HL-60 (cell line): ENCODE data around the gene PARN.
"Not testable (repeated sequence)": the region's sequence is repeated elsewhere in the genome, so short reads cannot be mapped to it uniquely, and the experiment has no call there.

Experiments
- DNase-seq, 2 experiments: peaks; one replicate each; pipeline ENCODE4 v3.0.0-alpha.2; 2010 to 2020; ENCODE audit warnings: low read depth in 1 of 2, low spot score in 1 of 2
- H3K27ac ChIP-seq: fragments of 250-450 bp; sonication (Bioruptor Pico); replicated peaks from 2 replicates; pipeline ENCODE4 v1.5.1; 2020; ENCODE audit warnings: mild to moderate bottlenecking, moderate library complexity
- H3K27me3 ChIP-seq: fragments of 250-450 bp; sonication (Bioruptor Pico); 2 replicates; pipeline ENCODE4 v1.5.1; 2021; ENCODE audit warnings: mild to moderate bottlenecking, moderate library complexity; ENCODE audit not compliant: insufficient read depth, poor library complexity, severe bottlenecking
- H3K4me3 ChIP-seq: replicated peaks from 2 replicates; pipeline ENCODE4 v1.5.1; 2011; ENCODE audit warnings: mild to moderate bottlenecking, control low read depth, low read length; ENCODE audit not compliant: insufficient read depth
- GABPA ChIP-seq: IDR thresholded peaks from 2 replicates; pipeline ENCODE4 v1.6.1; 2012; ENCODE audit warnings: low read depth
- POLR2AphosphoS5 ChIP-seq: IDR thresholded peaks from 2 replicates; pipeline ENCODE4 v1.6.1; 2012; ENCODE audit warnings: low read depth
- SPI1 ChIP-seq: IDR thresholded peaks from 2 replicates; pipeline ENCODE4 v1.6.1; 2012; ENCODE audit warnings: low read depth, mild to moderate bottlenecking, borderline replicate concordance
- TF ChIP-seq, protein P1 (sequence below): IDR thresholded peaks from one replicate; pipeline ENCODE4 v1.5.1; 2011; ENCODE audit warnings: low read length, control low read depth, inconsistent platforms; ENCODE audit not compliant: insufficient read depth
- TF ChIP-seq, protein P2 (sequence below): IDR thresholded peaks from 2 replicates; pipeline ENCODE4 v1.6.1; 2012; ENCODE audit warnings: low read depth; ENCODE audit not compliant: insufficient replicate concordance

The PARN gene

GRCh38 chr16:14640538-14640937, 10.5 kb upstream of the PARN start:
- DNase-seq: no peak
- Histone ChIP-seq H3K27me3 (no peaks in the 10 kb centered on the region), H3K4me3 (no peak overlapping the region), H3K27ac (no peak overlapping the region)
- TF ChIP-seq SPI1 (no peak), POLR2AphosphoS5 (no peak), GABPA (no peak)
- TF ChIP-seq, protein P1, sequence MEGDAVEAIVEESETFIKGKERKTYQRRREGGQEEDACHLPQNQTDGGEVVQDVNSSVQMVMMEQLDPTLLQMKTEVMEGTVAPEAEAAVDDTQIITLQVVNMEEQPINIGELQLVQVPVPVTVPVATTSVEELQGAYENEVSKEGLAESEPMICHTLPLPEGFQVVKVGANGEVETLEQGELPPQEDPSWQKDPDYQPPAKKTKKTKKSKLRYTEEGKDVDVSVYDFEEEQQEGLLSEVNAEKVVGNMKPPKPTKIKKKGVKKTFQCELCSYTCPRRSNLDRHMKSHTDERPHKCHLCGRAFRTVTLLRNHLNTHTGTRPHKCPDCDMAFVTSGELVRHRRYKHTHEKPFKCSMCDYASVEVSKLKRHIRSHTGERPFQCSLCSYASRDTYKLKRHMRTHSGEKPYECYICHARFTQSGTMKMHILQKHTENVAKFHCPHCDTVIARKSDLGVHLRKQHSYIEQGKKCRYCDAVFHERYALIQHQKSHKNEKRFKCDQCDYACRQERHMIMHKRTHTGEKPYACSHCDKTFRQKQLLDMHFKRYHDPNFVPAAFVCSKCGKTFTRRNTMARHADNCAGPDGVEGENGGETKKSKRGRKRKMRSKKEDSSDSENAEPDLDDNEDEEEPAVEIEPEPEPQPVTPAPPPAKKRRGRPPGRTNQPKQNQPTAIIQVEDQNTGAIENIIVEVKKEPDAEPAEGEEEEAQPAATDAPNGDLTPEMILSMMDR: no peak
- TF ChIP-seq, protein P2, sequence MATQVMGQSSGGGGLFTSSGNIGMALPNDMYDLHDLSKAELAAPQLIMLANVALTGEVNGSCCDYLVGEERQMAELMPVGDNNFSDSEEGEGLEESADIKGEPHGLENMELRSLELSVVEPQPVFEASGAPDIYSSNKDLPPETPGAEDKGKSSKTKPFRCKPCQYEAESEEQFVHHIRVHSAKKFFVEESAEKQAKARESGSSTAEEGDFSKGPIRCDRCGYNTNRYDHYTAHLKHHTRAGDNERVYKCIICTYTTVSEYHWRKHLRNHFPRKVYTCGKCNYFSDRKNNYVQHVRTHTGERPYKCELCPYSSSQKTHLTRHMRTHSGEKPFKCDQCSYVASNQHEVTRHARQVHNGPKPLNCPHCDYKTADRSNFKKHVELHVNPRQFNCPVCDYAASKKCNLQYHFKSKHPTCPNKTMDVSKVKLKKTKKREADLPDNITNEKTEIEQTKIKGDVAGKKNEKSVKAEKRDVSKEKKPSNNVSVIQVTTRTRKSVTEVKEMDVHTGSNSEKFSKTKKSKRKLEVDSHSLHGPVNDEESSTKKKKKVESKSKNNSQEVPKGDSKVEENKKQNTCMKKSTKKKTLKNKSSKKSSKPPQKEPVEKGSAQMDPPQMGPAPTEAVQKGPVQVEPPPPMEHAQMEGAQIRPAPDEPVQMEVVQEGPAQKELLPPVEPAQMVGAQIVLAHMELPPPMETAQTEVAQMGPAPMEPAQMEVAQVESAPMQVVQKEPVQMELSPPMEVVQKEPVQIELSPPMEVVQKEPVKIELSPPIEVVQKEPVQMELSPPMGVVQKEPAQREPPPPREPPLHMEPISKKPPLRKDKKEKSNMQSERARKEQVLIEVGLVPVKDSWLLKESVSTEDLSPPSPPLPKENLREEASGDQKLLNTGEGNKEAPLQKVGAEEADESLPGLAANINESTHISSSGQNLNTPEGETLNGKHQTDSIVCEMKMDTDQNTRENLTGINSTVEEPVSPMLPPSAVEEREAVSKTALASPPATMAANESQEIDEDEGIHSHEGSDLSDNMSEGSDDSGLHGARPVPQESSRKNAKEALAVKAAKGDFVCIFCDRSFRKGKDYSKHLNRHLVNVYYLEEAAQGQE: no peak

DNA sequence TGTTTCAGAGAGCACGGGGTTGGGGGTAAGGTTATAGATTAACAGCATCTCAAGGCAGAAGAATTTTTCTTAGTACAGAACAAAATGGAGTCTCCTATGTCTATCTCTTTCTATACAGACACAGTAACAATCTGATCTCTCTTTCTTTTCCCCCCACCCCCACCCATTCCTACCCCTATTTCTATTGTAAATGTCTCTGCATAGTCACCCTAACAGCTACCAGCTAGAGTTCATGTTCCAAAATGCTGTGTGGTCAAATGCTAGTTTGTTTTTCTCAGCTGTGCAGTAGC, 6.8 kb upstream of the PARN start:
- not testable (repeated sequence) for H3K27me3 ChIP-seq, H3K27ac ChIP-seq, H3K4me3 ChIP-seq, DNase-seq

DNA sequence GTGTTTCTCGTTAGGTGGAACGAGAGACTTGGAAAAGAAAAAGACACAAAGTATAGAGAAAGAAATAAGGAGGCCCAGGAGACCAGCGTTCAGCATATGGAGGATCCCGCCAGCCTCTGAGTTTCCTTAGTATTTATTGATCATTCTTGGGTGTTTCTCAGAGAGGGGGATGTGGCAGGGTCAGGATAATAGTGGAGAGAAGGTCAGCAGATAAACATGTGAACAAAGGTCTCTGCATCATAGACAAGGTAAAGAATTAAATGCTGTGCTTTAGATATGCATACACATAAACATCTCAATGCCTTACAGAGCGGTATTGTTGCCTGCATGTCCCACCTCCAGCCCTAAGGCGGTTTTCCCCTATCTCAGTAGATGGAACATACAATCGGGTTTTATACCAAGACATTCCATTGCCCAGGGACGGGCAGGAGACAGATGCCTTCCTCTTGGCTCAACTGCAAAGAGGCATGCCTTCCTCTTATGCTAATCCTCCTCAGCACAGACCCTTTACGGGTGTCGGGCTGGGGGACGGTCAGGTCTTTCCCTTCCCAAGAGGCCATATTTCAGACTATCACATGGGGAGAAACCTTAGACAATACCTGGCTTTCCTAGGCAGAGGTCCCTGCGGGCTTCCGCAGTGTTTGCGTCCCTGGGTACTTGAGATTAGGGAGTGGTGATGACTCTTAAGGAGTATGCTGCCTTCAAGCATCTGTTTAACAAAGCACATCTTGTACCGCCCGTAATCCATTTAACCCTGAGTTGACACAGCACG, 6.3 kb upstream of the PARN start:
- not testable (repeated sequence) for DNase-seq, H3K27me3 ChIP-seq, H3K27ac ChIP-seq, H3K4me3 ChIP-seq

DNA sequence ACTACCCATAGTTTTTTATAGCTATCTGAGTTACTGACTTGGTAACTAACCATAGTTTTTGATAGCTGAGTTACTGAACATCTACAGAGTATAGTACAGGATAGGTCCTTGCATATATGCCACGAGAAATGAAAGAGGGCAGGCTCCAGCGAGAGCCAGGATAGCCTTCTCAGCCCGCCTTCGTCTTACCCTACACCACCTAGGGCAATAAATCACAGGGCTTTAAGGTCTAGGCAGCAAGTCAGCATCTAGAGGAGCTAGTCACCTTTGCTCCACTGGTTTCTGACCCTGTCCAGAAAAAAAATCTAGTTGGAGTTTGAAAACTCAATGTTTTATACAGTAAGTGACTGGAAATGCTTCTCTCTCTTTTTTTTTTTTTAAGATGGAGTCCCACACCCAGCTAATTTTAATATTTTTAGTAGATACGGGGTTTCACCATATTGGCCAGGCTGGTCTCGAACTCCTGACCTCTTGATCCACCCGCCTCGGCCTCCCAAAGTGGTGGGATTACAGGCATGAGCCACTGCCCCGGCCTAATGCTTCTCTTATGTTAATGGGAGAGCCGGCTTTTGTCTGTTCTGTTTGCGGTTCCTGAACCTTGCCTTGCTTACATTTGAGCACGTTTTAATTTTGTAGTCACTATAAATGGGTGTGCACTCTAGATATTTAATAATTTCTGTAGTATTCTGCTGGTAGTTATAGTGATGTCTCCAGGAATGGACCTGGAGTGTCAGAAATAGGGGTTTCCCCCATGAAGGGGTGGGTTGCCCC, 5.5 kb upstream of the PARN start:
- H3K4me3 ChIP-seq: no peak overlapping the region
- H3K27me3 ChIP-seq: no peaks in the 10 kb centered on the region
- no peak overlapping the region for H3K27ac ChIP-seq
- TF ChIP-seq SPI1: no peak
- no peak for TF ChIP-seq GABPA
- TF ChIP-seq, protein P1: no peak
- no peak for TF ChIP-seq POLR2AphosphoS5
- TF ChIP-seq, protein P2: no peak
- DNase-seq: no peak

DNA sequence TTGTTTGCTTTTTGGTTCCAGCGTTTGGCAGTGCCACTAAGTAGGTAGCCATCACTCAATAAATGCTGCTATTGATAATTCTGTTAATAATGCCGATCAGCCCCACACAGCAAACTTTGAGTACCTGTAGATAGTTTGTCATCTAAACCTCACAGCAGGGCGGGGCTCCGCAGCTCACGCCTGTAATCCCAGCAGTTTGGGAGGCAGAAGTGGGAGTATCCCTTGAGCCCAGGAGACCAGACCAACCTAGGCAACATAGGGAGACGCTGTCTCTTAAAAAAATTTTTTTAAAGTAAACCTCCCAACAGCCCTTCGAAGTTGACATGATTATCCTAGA, 4.3 kb upstream of the PARN start:
- Histone ChIP-seq H3K4me3 (peak overlapping the region; percentile 98), H3K27ac (no peak overlapping the region), H3K27me3 (no peaks in the 10 kb centered on the region)
- no peak for DNase-seq
- TF ChIP-seq, protein P2: no peak
- TF ChIP-seq GABPA: no peak
- TF ChIP-seq POLR2AphosphoS5: no peak
- TF ChIP-seq, protein P1: no peak
- TF ChIP-seq SPI1: no peak
